Hypothalamus (tissue), 51 donors: Measurements from ENCODE around the gene ARHGAP28.

Source experiments
- DNase-seq, 51 donors: peaks; one replicate each; lab custom pipeline; 2025; lab: John Stamatoyannopoulos, UW

Gene ARHGAP28

GRCh38 chr18:6954501-6954900, 225.0 kb downstream of the ARHGAP28 start:
- DNase-seq = no peak

DNA sequence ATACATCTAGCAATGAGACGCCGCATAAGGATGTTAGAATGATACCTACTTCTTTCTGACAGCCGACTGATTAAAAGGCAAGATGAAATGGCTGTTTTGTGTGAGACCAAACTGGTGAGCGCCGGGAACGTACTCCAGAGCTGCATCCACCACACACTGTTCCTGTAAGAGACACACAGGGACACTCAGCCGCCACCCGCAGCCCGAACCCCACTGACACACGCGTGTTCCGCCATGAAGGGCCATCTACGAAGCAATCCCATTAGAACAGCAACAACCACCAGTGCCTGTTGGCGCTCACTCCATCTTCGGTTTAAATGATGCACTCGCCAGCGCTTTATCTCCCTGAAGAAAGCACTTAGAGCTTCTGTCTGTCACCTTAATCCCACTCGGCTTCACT, 225.8 kb downstream of the ARHGAP28 start:
- DNase-seq = no peak

DNA sequence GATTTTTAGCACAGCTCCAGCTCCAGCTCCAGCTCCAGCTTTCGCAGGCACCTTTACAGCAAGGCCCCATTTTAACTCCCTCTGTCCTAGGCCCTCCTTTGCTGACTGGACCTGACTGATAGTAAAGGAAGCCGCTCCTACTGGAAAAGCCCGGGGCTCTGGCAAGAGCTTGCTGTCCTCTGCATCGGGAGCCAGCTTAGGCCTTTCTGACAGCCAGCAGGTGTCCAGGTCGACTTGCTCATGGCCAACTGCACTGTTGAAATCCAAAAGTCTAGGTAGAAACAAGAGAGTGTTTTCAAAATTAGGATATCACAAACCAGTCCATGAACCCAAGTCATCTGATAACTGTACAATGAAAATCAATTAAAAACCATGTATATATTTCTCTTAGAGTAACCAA, 227.0 kb downstream of the ARHGAP28 start:
- no peak for DNase-seq

GRCh38 chr18:6956999-6957398, 227.5 kb downstream of the ARHGAP28 start:
- DNase-seq = no peak

DNA sequence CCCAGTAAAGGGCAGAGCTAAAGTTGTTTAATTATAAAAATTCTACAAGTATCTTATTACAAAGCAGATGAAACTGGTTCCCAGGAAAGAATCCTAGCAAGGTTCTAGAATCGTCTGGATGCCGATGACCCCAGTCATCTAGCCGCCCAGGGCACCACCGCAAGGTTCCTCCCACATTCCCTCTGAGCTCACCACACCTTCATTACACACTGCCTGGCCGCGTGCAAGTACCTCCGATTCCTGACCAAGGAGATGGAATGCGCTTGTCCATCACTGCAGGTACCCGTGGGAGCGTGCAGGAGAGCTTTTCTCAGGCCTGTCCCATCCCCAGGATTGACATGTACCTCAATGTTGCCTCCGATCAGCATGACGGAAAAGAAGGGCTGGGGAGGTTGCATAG, 229.6 kb downstream of the ARHGAP28 start:
- no peak for DNase-seq

- no peak for DNase-seq
Observed at GRCh38 chr18:6960124-6960523, 230.6 kb downstream of the ARHGAP28 start.

DNA sequence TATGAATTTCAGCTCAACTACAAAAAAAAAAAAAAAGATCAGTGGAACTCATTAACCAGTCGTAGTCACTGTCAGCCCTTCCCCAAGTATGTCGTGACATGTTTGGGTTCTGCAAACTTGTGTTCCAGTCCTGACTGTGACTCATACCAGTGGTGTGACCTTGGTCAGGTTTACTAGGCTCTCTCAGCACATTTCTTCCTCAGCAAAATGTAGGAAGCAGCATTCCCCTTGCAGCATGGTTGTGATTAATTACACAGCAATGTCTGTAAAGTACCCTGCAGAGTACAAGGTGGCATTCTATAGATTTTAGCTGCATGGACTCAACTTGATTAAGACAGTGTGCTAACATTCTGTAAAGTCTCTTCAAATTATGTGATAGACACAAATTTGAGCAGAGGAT, 231.1 kb downstream of the ARHGAP28 start:
- DNase-seq = no peak

DNA sequence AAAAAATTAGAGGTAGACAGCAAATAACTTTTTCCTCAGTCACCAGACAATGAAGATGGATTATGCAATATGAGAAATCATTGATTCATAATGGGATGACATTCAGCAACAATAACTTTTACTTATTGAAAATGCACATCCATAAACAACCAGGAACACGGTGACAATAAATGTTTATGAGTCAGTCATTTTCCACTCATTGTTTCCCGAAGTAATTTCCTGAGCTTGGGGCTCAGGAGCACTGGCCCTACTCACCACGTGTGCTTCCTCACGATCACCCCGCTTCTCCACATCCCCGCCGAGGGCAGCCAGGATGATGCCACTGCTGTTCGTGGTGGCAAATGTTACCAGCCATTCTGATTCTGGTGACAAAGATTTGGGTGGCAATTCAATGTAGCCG, 231.8 kb downstream of the ARHGAP28 start:
- DNase-seq = no peak

- DNase-seq = no peak
Observed at GRCh38 chr18:6962571-6963451, 233.3 kb downstream of the ARHGAP28 start.

DNA sequence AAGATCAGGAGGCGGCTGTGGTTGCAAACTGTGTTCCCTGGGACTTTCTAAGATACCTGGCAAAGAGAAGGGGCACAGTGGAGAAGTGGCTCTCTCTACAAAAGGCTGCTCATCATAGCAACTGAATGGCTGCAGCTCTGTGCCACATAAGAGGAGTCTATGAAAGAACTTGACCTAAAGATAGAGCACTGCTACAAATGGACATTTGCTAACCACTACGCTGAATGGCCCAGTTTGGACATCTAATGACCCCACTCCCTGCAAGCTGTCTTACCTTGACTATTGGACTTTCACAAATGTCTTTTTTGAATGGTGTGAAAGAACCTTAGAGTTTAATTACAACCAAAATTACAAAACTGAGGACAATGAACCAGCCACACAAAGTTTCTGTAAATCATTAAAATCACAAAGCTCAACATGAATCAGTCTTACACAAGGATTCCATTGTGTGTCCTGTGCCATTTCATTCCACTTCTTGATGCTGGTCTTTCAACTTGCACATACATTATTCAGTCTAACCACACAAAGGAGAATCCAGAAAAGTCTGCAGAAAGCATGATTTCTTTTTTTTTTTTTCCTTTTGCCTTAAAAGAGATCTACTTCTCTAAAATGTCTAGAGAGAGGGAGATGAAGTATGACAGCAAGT, 234.1 kb downstream of the ARHGAP28 start:
- DNase-seq = no peak
